Activated B cell treated with CpG ODN at 0.5 μM for 24 hours (primary cell): ENCODE results near the gene LRBA. TPM values are rescaled to one million over a fixed set of nuclear protein-coding genes. Genes with fewer than 3 reads are reported as not detected.

ENCODE experiments used
- ATAC-seq: fragments of 200-7000 bp; cut with Tn5 transposase; one replicate; pipeline ENCODE4 v1.10.0; 2021; ENCODE audit warnings: low read depth, mild to moderate bottlenecking, moderate library complexity
- CTCF ChIA-PET: fragments of 350-600 bp; sonication (Branson Sonifier 250); formaldehyde crosslinking; loops from one replicate; lab custom pipeline; 2021; ENCODE audit warnings: antibody characterized with exemption; lab: Charles Lee
- POLR2A ChIA-PET: fragments of 350-600 bp; sonication (Branson Sonifier 250); formaldehyde crosslinking; loops from one replicate; lab custom pipeline; 2021; ENCODE audit warnings: antibody characterized with exemption; lab: Charles Lee
- DNase-seq: peaks from one replicate; pipeline ENCODE4 v3.0.0; 2022
- H3K27ac Mint-ChIP-seq: one replicate; pipeline ENCODE4 v1.8.0; 2020; ENCODE audit warnings: mixed read lengths
- H3K27me3 Mint-ChIP-seq: one replicate; pipeline ENCODE4 v1.8.0; 2021; ENCODE audit warnings: mixed read lengths
- H3K36me3 Mint-ChIP-seq: one replicate; pipeline ENCODE4 v1.8.0; 2021; ENCODE audit warnings: low read depth, mixed read lengths
- H3K4me1 Mint-ChIP-seq: one replicate; pipeline ENCODE4 v1.8.0; 2021; ENCODE audit warnings: mixed read lengths
- H3K4me3 Mint-ChIP-seq: one replicate; pipeline ENCODE4 v1.8.0; 2020; ENCODE audit warnings: mild to moderate bottlenecking, mixed read lengths
- H3K9me3 Mint-ChIP-seq: one replicate; pipeline ENCODE4 v1.8.0; 2020; ENCODE audit warnings: mixed read lengths
- CTCF ChIP-seq: fragments of 200-600 bp; IDR thresholded peaks from one replicate; pipeline ENCODE4 v1.8.0; 2022; ENCODE audit warnings: antibody characterized with exemption, mild to moderate bottlenecking
- intact Hi-C: fragments of 100-400 bp; cut with micrococcal nuclease; formaldehyde crosslinking; loops from one replicate; pipeline ENCODE4 v1.15.1; 2024
- total RNA-seq: library from RNA; stranded (reverse); gene quantifications from 2 replicates; pipeline ENCODE4 v1.2.3, GENCODE V29; 2022

Gene LRBA
- total RNA-seq, 1 donor from 2014 or later = 66.5 TPM

- TF ChIP-seq CTCF = no peak
- H3K9me3 Mint-ChIP-seq = no peaks in the 10 kb centered on the region
- H3K36me3 Mint-ChIP-seq = peaks cover 51% of the 10 kb centered on the region
- DNase-seq (no peak), ATAC-seq (no peak)
- no peak overlapping the region for H3K27ac Mint-ChIP-seq
- no peak overlapping the region for H3K4me3 Mint-ChIP-seq
- H3K4me1 Mint-ChIP-seq = peaks cover 11% of the 10 kb centered on the region
- ChIA-PET POLR2A (no interaction called here), CTCF (no interaction called here)
- intact Hi-C loops = no loop called here
- H3K27me3 Mint-ChIP-seq = no peaks in the 10 kb centered on the region
Observed at GRCh38 chr4:150890246-150890645, 124.8 kb downstream of the LRBA start.

- H3K9me3 Mint-ChIP-seq = no peaks in the 10 kb centered on the region
- ChIA-PET CTCF (no interaction called here), POLR2A (no interaction called here)
- H3K27ac Mint-ChIP-seq = no peak overlapping the region
- peaks cover 50% of the 10 kb centered on the region for H3K36me3 Mint-ChIP-seq
- TF ChIP-seq CTCF = no peak
- DNase-seq (no peak), ATAC-seq (no peak)
- intact Hi-C loops = no loop called here
- H3K4me1 Mint-ChIP-seq = peaks cover 11% of the 10 kb centered on the region
- no peak overlapping the region for H3K4me3 Mint-ChIP-seq
- no peaks in the 10 kb centered on the region for H3K27me3 Mint-ChIP-seq
Observed at GRCh38 chr4:150889306-150889705, 125.8 kb downstream of the LRBA start.

- no peak overlapping the region for H3K4me3 Mint-ChIP-seq
- H3K36me3 Mint-ChIP-seq = peaks cover 48% of the 10 kb centered on the region
- ATAC-seq (no peak), DNase-seq (no peak)
- no peaks in the 10 kb centered on the region for H3K27me3 Mint-ChIP-seq
- no peaks in the 10 kb centered on the region for H3K9me3 Mint-ChIP-seq
- peaks cover 11% of the 10 kb centered on the region for H3K4me1 Mint-ChIP-seq
- no peak overlapping the region for H3K27ac Mint-ChIP-seq
- ChIA-PET POLR2A (no interaction called here), CTCF (no interaction called here)
- no peak for TF ChIP-seq CTCF
- intact Hi-C loops = no loop called here
Observed at GRCh38 chr4:150888625-150889024, 126.5 kb downstream of the LRBA start.

DNA sequence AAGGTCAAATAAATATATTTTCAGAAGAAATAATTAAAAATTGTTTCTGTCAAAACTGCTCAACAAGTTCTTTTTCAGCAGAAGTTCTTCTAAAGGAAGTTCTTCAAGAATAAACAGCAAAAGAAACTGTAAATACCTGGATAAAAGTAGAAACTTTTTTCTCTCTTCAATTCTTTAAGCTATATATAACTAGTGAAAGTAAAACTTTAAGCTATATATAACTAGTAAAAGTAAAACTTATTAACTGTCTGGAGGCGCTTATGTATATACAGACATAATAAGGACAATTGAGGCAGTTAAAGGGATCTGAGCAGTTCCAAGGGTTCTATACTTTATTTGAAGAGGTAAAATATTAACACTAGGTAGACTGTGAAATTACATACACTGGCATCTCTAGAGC lies 126.9 kb downstream of the LRBA start:
- Mint-ChIP-seq H3K27me3 (no peaks in the 10 kb centered on the region), H3K9me3 (no peaks in the 10 kb centered on the region), H3K36me3 (peaks cover 45% of the 10 kb centered on the region), H3K4me3 (no peak overlapping the region), H3K4me1 (peaks cover 11% of the 10 kb centered on the region), H3K27ac (no peak overlapping the region)
- POLR2A ChIA-PET = no interaction called here
- TF ChIP-seq CTCF = no peak
- CTCF ChIA-PET = no interaction called here
- DNase-seq (no peak), ATAC-seq (no peak)
- intact Hi-C loops = no loop called here

DNA sequence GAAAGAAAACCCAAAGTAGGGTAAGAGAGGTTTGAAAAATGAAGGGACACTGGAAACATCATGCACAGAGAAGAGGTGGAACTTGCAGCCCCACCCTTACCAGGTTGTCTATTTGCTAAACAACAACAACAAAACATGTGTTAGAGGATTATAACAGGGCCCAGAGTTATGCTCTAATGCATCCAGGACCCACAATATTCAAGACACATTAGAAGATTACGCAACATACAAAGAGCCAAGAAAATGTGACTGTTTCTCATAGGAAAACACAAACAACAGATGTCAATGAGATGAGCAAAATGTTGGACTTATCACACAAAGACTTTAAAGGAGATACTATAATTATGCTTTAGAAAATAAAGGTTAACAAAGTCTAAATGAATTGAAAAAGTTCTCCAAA lies 128.5 kb downstream of the LRBA start:
- Mint-ChIP-seq H3K27ac (no peak overlapping the region), H3K36me3 (peaks cover 38% of the 10 kb centered on the region), H3K4me1 (peaks cover 11% of the 10 kb centered on the region), H3K27me3 (no peaks in the 10 kb centered on the region), H3K9me3 (no peaks in the 10 kb centered on the region), H3K4me3 (no peak overlapping the region)
- ChIA-PET CTCF (no interaction called here), POLR2A (no interaction called here)
- ATAC-seq (no peak), DNase-seq (no peak)
- no peak for TF ChIP-seq CTCF
- intact Hi-C loops = no loop called here
